Measurements from ENCODE around the gene SV2B.

GRCh38 chr15:91279486-91279885, 179.4 kb downstream of the SV2B start:
- TF ChIP-seq NR3C1 (CRISPR knock-in tag; conservative IDR thresholded peaks at IDR 0.05; ENCODE audit: low read depth) = no peak
- TF ChIP-seq, protein P1, sequence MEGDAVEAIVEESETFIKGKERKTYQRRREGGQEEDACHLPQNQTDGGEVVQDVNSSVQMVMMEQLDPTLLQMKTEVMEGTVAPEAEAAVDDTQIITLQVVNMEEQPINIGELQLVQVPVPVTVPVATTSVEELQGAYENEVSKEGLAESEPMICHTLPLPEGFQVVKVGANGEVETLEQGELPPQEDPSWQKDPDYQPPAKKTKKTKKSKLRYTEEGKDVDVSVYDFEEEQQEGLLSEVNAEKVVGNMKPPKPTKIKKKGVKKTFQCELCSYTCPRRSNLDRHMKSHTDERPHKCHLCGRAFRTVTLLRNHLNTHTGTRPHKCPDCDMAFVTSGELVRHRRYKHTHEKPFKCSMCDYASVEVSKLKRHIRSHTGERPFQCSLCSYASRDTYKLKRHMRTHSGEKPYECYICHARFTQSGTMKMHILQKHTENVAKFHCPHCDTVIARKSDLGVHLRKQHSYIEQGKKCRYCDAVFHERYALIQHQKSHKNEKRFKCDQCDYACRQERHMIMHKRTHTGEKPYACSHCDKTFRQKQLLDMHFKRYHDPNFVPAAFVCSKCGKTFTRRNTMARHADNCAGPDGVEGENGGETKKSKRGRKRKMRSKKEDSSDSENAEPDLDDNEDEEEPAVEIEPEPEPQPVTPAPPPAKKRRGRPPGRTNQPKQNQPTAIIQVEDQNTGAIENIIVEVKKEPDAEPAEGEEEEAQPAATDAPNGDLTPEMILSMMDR (IDR thresholded peaks at IDR 0.05) = no peak
- TF ChIP-seq GTF2I (CRISPR knock-in tag; conservative IDR thresholded peaks at IDR 0.05) = no peak
- no peak for TF ChIP-seq NR2C2 (CRISPR knock-in tag; IDR thresholded peaks at IDR 0.05)
- TF ChIP-seq, protein P2, sequence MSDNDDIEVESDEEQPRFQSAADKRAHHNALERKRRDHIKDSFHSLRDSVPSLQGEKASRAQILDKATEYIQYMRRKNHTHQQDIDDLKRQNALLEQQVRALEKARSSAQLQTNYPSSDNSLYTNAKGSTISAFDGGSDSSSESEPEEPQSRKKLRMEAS (CRISPR knock-in tag; IDR thresholded peaks at IDR 0.05) = no peak
- no peak for TF ChIP-seq USF2 (CRISPR knock-in tag; IDR thresholded peaks at IDR 0.05)
- no peak for TF ChIP-seq ZNF423 (CRISPR knock-in tag; IDR thresholded peaks at IDR 0.05)
- TF ChIP-seq, protein P3, sequence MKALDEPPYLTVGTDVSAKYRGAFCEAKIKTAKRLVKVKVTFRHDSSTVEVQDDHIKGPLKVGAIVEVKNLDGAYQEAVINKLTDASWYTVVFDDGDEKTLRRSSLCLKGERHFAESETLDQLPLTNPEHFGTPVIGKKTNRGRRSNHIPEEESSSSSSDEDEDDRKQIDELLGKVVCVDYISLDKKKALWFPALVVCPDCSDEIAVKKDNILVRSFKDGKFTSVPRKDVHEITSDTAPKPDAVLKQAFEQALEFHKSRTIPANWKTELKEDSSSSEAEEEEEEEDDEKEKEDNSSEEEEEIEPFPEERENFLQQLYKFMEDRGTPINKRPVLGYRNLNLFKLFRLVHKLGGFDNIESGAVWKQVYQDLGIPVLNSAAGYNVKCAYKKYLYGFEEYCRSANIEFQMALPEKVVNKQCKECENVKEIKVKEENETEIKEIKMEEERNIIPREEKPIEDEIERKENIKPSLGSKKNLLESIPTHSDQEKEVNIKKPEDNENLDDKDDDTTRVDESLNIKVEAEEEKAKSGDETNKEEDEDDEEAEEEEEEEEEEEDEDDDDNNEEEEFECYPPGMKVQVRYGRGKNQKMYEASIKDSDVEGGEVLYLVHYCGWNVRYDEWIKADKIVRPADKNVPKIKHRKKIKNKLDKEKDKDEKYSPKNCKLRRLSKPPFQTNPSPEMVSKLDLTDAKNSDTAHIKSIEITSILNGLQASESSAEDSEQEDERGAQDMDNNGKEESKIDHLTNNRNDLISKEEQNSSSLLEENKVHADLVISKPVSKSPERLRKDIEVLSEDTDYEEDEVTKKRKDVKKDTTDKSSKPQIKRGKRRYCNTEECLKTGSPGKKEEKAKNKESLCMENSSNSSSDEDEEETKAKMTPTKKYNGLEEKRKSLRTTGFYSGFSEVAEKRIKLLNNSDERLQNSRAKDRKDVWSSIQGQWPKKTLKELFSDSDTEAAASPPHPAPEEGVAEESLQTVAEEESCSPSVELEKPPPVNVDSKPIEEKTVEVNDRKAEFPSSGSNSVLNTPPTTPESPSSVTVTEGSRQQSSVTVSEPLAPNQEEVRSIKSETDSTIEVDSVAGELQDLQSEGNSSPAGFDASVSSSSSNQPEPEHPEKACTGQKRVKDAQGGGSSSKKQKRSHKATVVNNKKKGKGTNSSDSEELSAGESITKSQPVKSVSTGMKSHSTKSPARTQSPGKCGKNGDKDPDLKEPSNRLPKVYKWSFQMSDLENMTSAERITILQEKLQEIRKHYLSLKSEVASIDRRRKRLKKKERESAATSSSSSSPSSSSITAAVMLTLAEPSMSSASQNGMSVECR (CRISPR knock-in tag; IDR thresholded peaks at IDR 0.05; ENCODE audit: borderline replicate concordance) = no peak
- TF ChIP-seq, protein P4, sequence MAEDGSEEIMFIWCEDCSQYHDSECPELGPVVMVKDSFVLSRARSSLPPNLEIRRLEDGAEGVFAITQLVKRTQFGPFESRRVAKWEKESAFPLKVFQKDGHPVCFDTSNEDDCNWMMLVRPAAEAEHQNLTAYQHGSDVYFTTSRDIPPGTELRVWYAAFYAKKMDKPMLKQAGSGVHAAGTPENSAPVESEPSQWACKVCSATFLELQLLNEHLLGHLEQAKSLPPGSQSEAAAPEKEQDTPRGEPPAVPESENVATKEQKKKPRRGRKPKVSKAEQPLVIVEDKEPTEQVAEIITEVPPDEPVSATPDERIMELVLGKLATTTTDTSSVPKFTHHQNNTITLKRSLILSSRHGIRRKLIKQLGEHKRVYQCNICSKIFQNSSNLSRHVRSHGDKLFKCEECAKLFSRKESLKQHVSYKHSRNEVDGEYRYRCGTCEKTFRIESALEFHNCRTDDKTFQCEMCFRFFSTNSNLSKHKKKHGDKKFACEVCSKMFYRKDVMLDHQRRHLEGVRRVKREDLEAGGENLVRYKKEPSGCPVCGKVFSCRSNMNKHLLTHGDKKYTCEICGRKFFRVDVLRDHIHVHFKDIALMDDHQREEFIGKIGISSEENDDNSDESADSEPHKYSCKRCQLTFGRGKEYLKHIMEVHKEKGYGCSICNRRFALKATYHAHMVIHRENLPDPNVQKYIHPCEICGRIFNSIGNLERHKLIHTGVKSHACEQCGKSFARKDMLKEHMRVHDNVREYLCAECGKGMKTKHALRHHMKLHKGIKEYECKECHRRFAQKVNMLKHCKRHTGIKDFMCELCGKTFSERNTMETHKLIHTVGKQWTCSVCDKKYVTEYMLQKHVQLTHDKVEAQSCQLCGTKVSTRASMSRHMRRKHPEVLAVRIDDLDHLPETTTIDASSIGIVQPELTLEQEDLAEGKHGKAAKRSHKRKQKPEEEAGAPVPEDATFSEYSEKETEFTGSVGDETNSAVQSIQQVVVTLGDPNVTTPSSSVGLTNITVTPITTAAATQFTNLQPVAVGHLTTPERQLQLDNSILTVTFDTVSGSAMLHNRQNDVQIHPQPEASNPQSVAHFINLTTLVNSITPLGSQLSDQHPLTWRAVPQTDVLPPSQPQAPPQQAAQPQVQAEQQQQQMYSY (CRISPR knock-in tag; IDR thresholded peaks at IDR 0.05) = no peak
- no peak for TF ChIP-seq CREM (CRISPR knock-in tag; IDR thresholded peaks at IDR 0.05)
- TF ChIP-seq ELF4 (CRISPR knock-in tag; IDR thresholded peaks at IDR 0.05; ENCODE audit: low read depth) = no peak

All from WTC11 (cell line).